ENCODE results near the gene LIM2. TPM values are rescaled to one million over a fixed set of nuclear protein-coding genes. Genes with fewer than 3 reads are reported as not detected.
A peak's percentile ranks its signal among the peaks of the same experiment; 100 is the strongest.

The LIM2 gene
- total and polyA plus RNA-seq, 2 donors (not counting 1 experiment from before 2014, with no cell fraction given): not detected

- Histone ChIP-seq H3K27me3 (replicated peaks in 1 of 4; ENCODE audit: control extremely low read depth in 1 of 4, control insufficient read depth in 3 of 4, insufficient read depth in 4 of 4, low read length in 3 of 4) (no peaks in the 10 kb centered on the region), H3K4me3 (ENCODE audit: control extremely low read depth in 1 of 5, extremely low read depth in 1 of 5, insufficient read depth in 1 of 5, low read depth in 2 of 5, low read length in 4 of 5) (peak overlapping the region; percentile 11 to 77 (median 58)), H3K4me1 (ENCODE audit: control insufficient read depth in 2 of 2, insufficient read depth in 2 of 2, low read length in 2 of 2) (peaks cover 28 to 48% of the 10 kb centered on the region in 2 donors), H4K20me1 (ENCODE audit: control insufficient read depth, insufficient read depth, low read length, poor library complexity, severe bottlenecking) (no peaks in the 10 kb centered on the region), H3K9ac (ENCODE audit: low read length) (peak overlapping the region; percentile 65), H3K27ac (ENCODE audit: low read length in 2 of 2) (no peak overlapping the region), H3K36me3 (replicated peaks in 1 of 2; ENCODE audit: control extremely low read depth in 1 of 2, control insufficient read depth in 1 of 2, extremely low read depth in 1 of 2, insufficient read depth in 2 of 2, low read length in 1 of 2) (no peaks in the 10 kb centered on the region), H3K79me2 (ENCODE audit: control insufficient read depth, insufficient read depth, low read length) (no peaks in the 10 kb centered on the region), H3K4me2 (replicated peaks; ENCODE audit: low read depth, low read length, poor library complexity, severe bottlenecking) (peak overlapping the region; percentile 80), H3K9me3 (ENCODE audit: control extremely low read depth in 1 of 3, control insufficient read depth in 2 of 3, insufficient read depth in 1 of 3, low read length in 2 of 3) (no peaks in the 10 kb centered on the region), H2AFZ (ENCODE audit: insufficient read depth, low read depth, low read length, poor library complexity, severe bottlenecking) (peak overlapping the region; percentile 77)
- peak overlapping the region; percentile 86 for H3K27ac Mint-ChIP-seq
- intact Hi-C loops (cut with micrococcal nuclease): loop anchor here (1.0 to 2.0 kb wide), 11 partner anchors 28 to 364 kb away; partner anchors contain the start of genes CTU1, SIGLEC10 and ZNF175
- ATAC-seq (ENCODE audit: low read depth) (peak; percentile 2), DNase-seq (no peak)
- POLR2A ChIA-PET: interaction anchor here (0.7 to 2.0 kb wide), 4 partner anchors 26 to 78 kb away, joined by 7 to 11 read pairs (median 10); partner anchors contain the start of gene SIGLEC10
- TF ChIP-seq CTCF (IDR thresholded peaks at IDR 0.05): no peak
- TF ChIP-seq EZH2 (IDR thresholded peaks at IDR 0.05; ENCODE audit: borderline replicate concordance, insufficient read depth, low read depth, low read length, poor library complexity, severe bottlenecking): no peak
- CTCF ChIA-PET: interaction anchor here (0.9 to 7.0 kb wide), 15 partner anchors 17 to 439 kb away, joined by 3 to 70 read pairs (median 5); partner anchors contain the start of gene SIGLEC10
- peaks cover 42% of the 10 kb centered on the region for H3K4me1 Mint-ChIP-seq
- no peaks in the 10 kb centered on the region for H3K9me3 Mint-ChIP-seq (ENCODE audit: insufficient read depth)
- WGBS (ENCODE audit: insufficient coverage): 1% methylated on average over 10 of the region's 10 CpGs
- H3K4me3 Mint-ChIP-seq: peak overlapping the region; percentile 97
- no peaks in the 10 kb centered on the region for H3K27me3 Mint-ChIP-seq
These were observed 48.5 kb downstream of the LIM2 start for GRCh38 chr19:51339313-51339686.

All from B cell (primary cell).